Renal pelvis (tissue), 12 donors: Measurements from ENCODE around the gene CCNL2. TPM values are rescaled to one million over a fixed set of nuclear protein-coding genes. Genes with fewer than 3 reads are reported as not detected.
"Not testable (repeated sequence)": the region's sequence is repeated elsewhere in the genome, so short reads cannot be mapped to it uniquely, and the experiment has no call there.

Source experiments
- DNase-seq: peaks from one replicate; pipeline ENCODE4 v3.0.0-alpha.2; 2013
- long read RNA-seq, 16 experiments: transcript quantifications; one replicate each; lab custom pipeline, GENCODE V29; 2026
- polyA plus RNA-seq, 3 donors: library from polyadenylated mRNA; unstranded; fragments of 120-200 nt; gene quantifications; one replicate each; pipeline ENCODE4 v1.2.1, GENCODE V29; 2013; ENCODE audit not compliant: insufficient read length in 3 of 3

Gene CCNL2
- 100 to 1,000 TPM; 218 to 373 (median 330) TPM for polyA plus RNA-seq
- long read RNA-seq, donor 1, transcript CCNL2-204 (6 exons, 3,082 nt) = major isoform, 23 of 55 reads
- long read RNA-seq, donor 1, transcript CCNL2-201 (11 exons, 2,305 nt) = minor isoform, 7 of 55 reads
- long read RNA-seq, donor 1, transcript CCNL2-202 (6 exons, 1,186 nt) = minor isoform, 9 of 55 reads
- long read RNA-seq, donor 1, partial matches to known transcripts = 5 of 55 reads
- long read RNA-seq, donor 1, other reads (novel, unspliced or antisense) = 9 of 55 reads
- long read RNA-seq, donor 2, transcript CCNL2-202 (6 exons, 1,186 nt) = minor isoform, 22 of 89 reads
- long read RNA-seq, donor 2, transcript CCNL2-201 (11 exons, 2,305 nt) = minor isoform, 6 of 89 reads
- long read RNA-seq, donor 2, transcript CCNL2-204 (6 exons, 3,082 nt) = major isoform, 29 of 89 reads
- long read RNA-seq, donor 2, partial matches to known transcripts = 8 of 89 reads
- long read RNA-seq, donor 2, other reads (novel, unspliced or antisense) = 24 of 89 reads
- long read RNA-seq, donor 3, transcript CCNL2-204 (6 exons, 3,082 nt) = major isoform, 27 of 62 reads
- long read RNA-seq, donor 3, transcript CCNL2-202 (6 exons, 1,186 nt) = minor isoform, 12 of 62 reads
- long read RNA-seq, donor 3, partial matches to known transcripts = 19 of 62 reads
- long read RNA-seq, donor 3, other reads (novel, unspliced or antisense) = 0 of 62 reads
- long read RNA-seq, donor 4, transcript CCNL2-204 (6 exons, 3,082 nt) = major isoform, 39 of 113 reads
- long read RNA-seq, donor 4, transcript CCNL2-202 (6 exons, 1,186 nt) = minor isoform, 21 of 113 reads
- long read RNA-seq, donor 4, transcript CCNL2-206 (3 exons, 1,941 nt) = minor isoform, 8 of 113 reads
- long read RNA-seq, donor 4, partial matches to known transcripts = 16 of 113 reads
- long read RNA-seq, donor 4, other reads (novel, unspliced or antisense) = 23 of 113 reads
- long read RNA-seq, donor 5, partial matches to known transcripts = 0 of 7 reads
- long read RNA-seq, donor 5, other reads (novel, unspliced or antisense) = 0 of 7 reads
- long read RNA-seq, donor 6, transcript CCNL2-206 (3 exons, 1,941 nt) = minor isoform, 12 of 120 reads
- long read RNA-seq, donor 6, transcript CCNL2-202 (6 exons, 1,186 nt) = minor isoform, 26 of 120 reads
- long read RNA-seq, donor 6, transcript CCNL2-204 (6 exons, 3,082 nt) = major isoform, 36 of 120 reads
- long read RNA-seq, donor 6, transcript CCNL2-201 (11 exons, 2,305 nt) = minor isoform, 6 of 120 reads
- long read RNA-seq, donor 6, partial matches to known transcripts = 10 of 120 reads
- long read RNA-seq, donor 6, other reads (novel, unspliced or antisense) = 25 of 120 reads
- long read RNA-seq, donor 7, transcript CCNL2-204 (6 exons, 3,082 nt) = major isoform, 15 of 51 reads
- long read RNA-seq, donor 7, transcript CCNL2-202 (6 exons, 1,186 nt) = minor isoform, 13 of 51 reads
- long read RNA-seq, donor 7, transcript CCNL2-201 (11 exons, 2,305 nt) = minor isoform, 7 of 51 reads
- long read RNA-seq, donor 7, partial matches to known transcripts = 5 of 51 reads
- long read RNA-seq, donor 7, other reads (novel, unspliced or antisense) = 7 of 51 reads
- long read RNA-seq, donor 8, transcript CCNL2-204 (6 exons, 3,082 nt) = major isoform, 9 of 20 reads
- long read RNA-seq, donor 8, transcript CCNL2-202 (6 exons, 1,186 nt) = minor isoform, 6 of 20 reads
- long read RNA-seq, donor 8, partial matches to known transcripts = 0 of 20 reads
- long read RNA-seq, donor 8, other reads (novel, unspliced or antisense) = 0 of 20 reads
- long read RNA-seq, donor 9, transcript CCNL2-201 (11 exons, 2,305 nt) = minor isoform, 5 of 118 reads
- long read RNA-seq, donor 9, transcript CCNL2-204 (6 exons, 3,082 nt) = major isoform, 37 of 118 reads
- long read RNA-seq, donor 9, transcript CCNL2-202 (6 exons, 1,186 nt) = minor isoform, 22 of 118 reads
- long read RNA-seq, donor 9, partial matches to known transcripts = 38 of 118 reads
- long read RNA-seq, donor 9, other reads (novel, unspliced or antisense) = 13 of 118 reads
- long read RNA-seq, donor 10, transcript CCNL2-202 (6 exons, 1,186 nt) = minor isoform, 20 of 86 reads
- long read RNA-seq, donor 10, transcript CCNL2-204 (6 exons, 3,082 nt) = major isoform, 30 of 86 reads
- long read RNA-seq, donor 10, transcript CCNL2-206 (3 exons, 1,941 nt) = minor isoform, 9 of 86 reads
- long read RNA-seq, donor 10, partial matches to known transcripts = 12 of 86 reads
- long read RNA-seq, donor 10, other reads (novel, unspliced or antisense) = 13 of 86 reads
- long read RNA-seq, donor 11, transcript CCNL2-204 (6 exons, 3,082 nt) = major isoform, 13 of 40 reads
- long read RNA-seq, donor 11, transcript CCNL2-202 (6 exons, 1,186 nt) = minor isoform, 9 of 40 reads
- long read RNA-seq, donor 11, partial matches to known transcripts = 0 of 40 reads
- long read RNA-seq, donor 11, other reads (novel, unspliced or antisense) = 11 of 40 reads
- long read RNA-seq, donor 12, transcript CCNL2-202 (6 exons, 1,186 nt) = minor isoform, 19 of 177 reads
- long read RNA-seq, donor 12, transcript CCNL2-206 (3 exons, 1,941 nt) = minor isoform, 19 of 177 reads
- long read RNA-seq, donor 12, transcript CCNL2-204 (6 exons, 3,082 nt) = major isoform, 61 of 177 reads
- long read RNA-seq, donor 12, transcript CCNL2-201 (11 exons, 2,305 nt) = minor isoform, 12 of 177 reads
- long read RNA-seq, donor 12, partial matches to known transcripts = 57 of 177 reads
- long read RNA-seq, donor 12, other reads (novel, unspliced or antisense) = 6 of 177 reads
- long read RNA-seq, donor 13, transcript CCNL2-204 (6 exons, 3,082 nt) = major isoform, 23 of 54 reads
- long read RNA-seq, donor 13, transcript CCNL2-206 (3 exons, 1,941 nt) = minor isoform, 8 of 54 reads
- long read RNA-seq, donor 13, partial matches to known transcripts = 7 of 54 reads
- long read RNA-seq, donor 13, other reads (novel, unspliced or antisense) = 9 of 54 reads
- long read RNA-seq, donor 14 = 0 reads
- long read RNA-seq, donor 15, transcript CCNL2-202 (6 exons, 1,186 nt) = minor isoform, 38 of 151 reads
- long read RNA-seq, donor 15, transcript CCNL2-204 (6 exons, 3,082 nt) = major isoform, 42 of 151 reads
- long read RNA-seq, donor 15, transcript CCNL2-201 (11 exons, 2,305 nt) = minor isoform, 7 of 151 reads
- long read RNA-seq, donor 15, transcript CCNL2-206 (3 exons, 1,941 nt) = minor isoform, 10 of 151 reads
- long read RNA-seq, donor 15, partial matches to known transcripts = 27 of 151 reads
- long read RNA-seq, donor 15, other reads (novel, unspliced or antisense) = 26 of 151 reads
- long read RNA-seq, donor 16, transcript CCNL2-202 (6 exons, 1,186 nt) = minor isoform, 19 of 277 reads
- long read RNA-seq, donor 16, transcript CCNL2-204 (6 exons, 3,082 nt) = major isoform, 23 of 277 reads
- long read RNA-seq, donor 16, transcript CCNL2-201 (11 exons, 2,305 nt) = minor isoform, 11 of 277 reads
- long read RNA-seq, donor 16, partial matches to known transcripts = 212 of 277 reads
- long read RNA-seq, donor 16, other reads (novel, unspliced or antisense) = 11 of 277 reads

- DNase-seq = peak; percentile 98
Measured at GRCh38 chr1:1399187-1399871, at the start of gene CCNL2. Gene CCNL2, minus strand, starts transcription at chr1:1399335. Its CDS starts 29 bp downstream, at chr1:1399306.

- not testable (repeated sequence) for DNase-seq
Measured at GRCh38 chr1:1446631-1447030, 47.5 kb upstream of the CCNL2 start.

- DNase-seq = no peak
Measured at GRCh38 chr1:1442069-1442770, 43.1 kb upstream of the CCNL2 start.

GRCh38 chr1:1441002-1441888, 42.1 kb upstream of the CCNL2 start:
- no peak for DNase-seq

GRCh38 chr1:1440262-1441001, 41.3 kb upstream of the CCNL2 start:
- no peak for DNase-seq

- DNase-seq = no peak
Measured at GRCh38 chr1:1439546-1440261, 40.6 kb upstream of the CCNL2 start.

GRCh38 chr1:1438531-1439381, 39.6 kb upstream of the CCNL2 start:
- DNase-seq = no peak

GRCh38 chr1:1437904-1438376, 38.8 kb upstream of the CCNL2 start:
- no peak for DNase-seq

GRCh38 chr1:1437033-1437903, 38.1 kb upstream of the CCNL2 start:
- no peak for DNase-seq

- no peak for DNase-seq
Measured at GRCh38 chr1:1436630-1437032, 37.5 kb upstream of the CCNL2 start.
